Measurements from ENCODE around the gene ETS1. TPM values are rescaled to one million over a fixed set of nuclear protein-coding genes. Genes with fewer than 3 reads are reported as not detected.

ETS1 gene
- total RNA-seq, 3 donors from 2014 or later (not counting 1 experiment from before 2014, with no cell fraction given) = 532 to 684 (median 589) TPM

DNA sequence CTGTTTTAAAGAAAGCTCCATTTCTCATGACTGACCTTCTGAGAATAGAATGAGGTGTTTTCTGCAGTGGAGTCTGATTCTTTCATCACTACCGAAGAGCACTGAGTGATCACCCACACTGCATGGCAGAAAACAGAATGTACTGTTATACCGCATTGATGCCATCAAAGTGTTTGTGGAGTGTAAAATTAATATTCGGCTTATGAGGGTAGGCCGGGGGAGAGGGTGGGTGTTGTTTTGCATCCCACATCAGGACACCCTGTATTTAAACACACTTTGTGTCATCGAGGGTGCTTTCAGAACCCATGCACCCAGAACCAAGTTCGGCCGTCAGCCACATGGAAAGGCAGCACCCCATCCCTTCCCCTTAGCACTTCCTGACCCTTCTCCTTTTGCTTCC lies 41.3 kb upstream of the ETS1 start:
- Histone ChIP-seq H3K27ac (ENCODE audit: low read length) (peak overlapping the region; percentile 83), H3K9me3 (ENCODE audit: control insufficient read depth, insufficient read depth, low read length) (no peaks in the 10 kb centered on the region), H3K27me3 (ENCODE audit: control insufficient read depth, insufficient read depth, low read length) (no peaks in the 10 kb centered on the region), H3K4me3 (ENCODE audit: low read length) (no peak overlapping the region), H3K36me3 (ENCODE audit: control insufficient read depth, insufficient read depth, low read length) (no peaks in the 10 kb centered on the region), H3K4me1 (ENCODE audit: control insufficient read depth, insufficient read depth, low read length) (peaks cover 72% of the 10 kb centered on the region)
- Mint-ChIP-seq H3K4me3 (peak overlapping the region; percentile 84), H3K9me3 (no peaks in the 10 kb centered on the region), H3K27ac (peak overlapping the region; percentile 93 to 97), H3K36me3 (no peaks in the 10 kb centered on the region), H3K4me1 (peaks cover 74 to 86% of the 10 kb centered on the region in 2 donors), H3K27me3 (ENCODE audit: low read depth in 2 of 2) (no peaks in the 10 kb centered on the region)
- intact Hi-C loops (cut with micrococcal nuclease) = loop anchor here (1.0 to 2.0 kb wide), 4 partner anchors 77 to 304 kb away; no protein-coding TSS in a partner anchor
- WGBS (ENCODE audit: insufficient coverage) = 22% methylated on average over 7 of the region's 7 CpGs
- DNase-seq = peak; percentile 40 to 65
- TF ChIP-seq, protein P1, sequence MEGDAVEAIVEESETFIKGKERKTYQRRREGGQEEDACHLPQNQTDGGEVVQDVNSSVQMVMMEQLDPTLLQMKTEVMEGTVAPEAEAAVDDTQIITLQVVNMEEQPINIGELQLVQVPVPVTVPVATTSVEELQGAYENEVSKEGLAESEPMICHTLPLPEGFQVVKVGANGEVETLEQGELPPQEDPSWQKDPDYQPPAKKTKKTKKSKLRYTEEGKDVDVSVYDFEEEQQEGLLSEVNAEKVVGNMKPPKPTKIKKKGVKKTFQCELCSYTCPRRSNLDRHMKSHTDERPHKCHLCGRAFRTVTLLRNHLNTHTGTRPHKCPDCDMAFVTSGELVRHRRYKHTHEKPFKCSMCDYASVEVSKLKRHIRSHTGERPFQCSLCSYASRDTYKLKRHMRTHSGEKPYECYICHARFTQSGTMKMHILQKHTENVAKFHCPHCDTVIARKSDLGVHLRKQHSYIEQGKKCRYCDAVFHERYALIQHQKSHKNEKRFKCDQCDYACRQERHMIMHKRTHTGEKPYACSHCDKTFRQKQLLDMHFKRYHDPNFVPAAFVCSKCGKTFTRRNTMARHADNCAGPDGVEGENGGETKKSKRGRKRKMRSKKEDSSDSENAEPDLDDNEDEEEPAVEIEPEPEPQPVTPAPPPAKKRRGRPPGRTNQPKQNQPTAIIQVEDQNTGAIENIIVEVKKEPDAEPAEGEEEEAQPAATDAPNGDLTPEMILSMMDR (IDR thresholded peaks at IDR 0.05) = no peak
- peak; percentile 37 to 57 (median 53) for ATAC-seq

DNA sequence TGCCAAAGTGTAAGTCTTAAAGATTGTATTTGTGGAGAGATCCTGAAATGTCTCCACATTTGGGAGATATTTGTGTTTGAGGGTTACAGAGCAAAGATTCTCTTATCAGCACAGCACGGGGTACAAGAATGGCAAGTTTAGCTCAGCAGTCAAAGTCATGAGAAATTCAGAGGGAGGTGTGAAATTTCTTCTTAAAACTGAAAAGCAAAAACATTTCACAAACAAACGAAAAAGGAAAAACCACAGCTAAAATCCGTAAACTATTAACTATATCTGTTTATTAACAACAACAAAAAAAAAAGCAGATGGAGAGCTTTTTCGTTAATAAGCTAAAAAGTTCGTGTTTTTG lies 40.9 kb upstream of the ETS1 start:
- Mint-ChIP-seq H3K9me3 (no peaks in the 10 kb centered on the region), H3K27me3 (ENCODE audit: low read depth in 2 of 2) (no peaks in the 10 kb centered on the region), H3K36me3 (no peaks in the 10 kb centered on the region), H3K4me3 (peak overlapping the region; percentile 84), H3K4me1 (peaks cover 78 to 90% of the 10 kb centered on the region in 2 donors), H3K27ac (peak overlapping the region; percentile 93 to 97)
- Histone ChIP-seq H3K4me1 (ENCODE audit: control insufficient read depth, insufficient read depth, low read length) (peaks cover 75% of the 10 kb centered on the region), H3K27ac (ENCODE audit: low read length) (peak overlapping the region; percentile 83), H3K9me3 (ENCODE audit: control insufficient read depth, insufficient read depth, low read length) (no peaks in the 10 kb centered on the region), H3K4me3 (ENCODE audit: low read length) (no peak overlapping the region), H3K27me3 (ENCODE audit: control insufficient read depth, insufficient read depth, low read length) (no peaks in the 10 kb centered on the region), H3K36me3 (ENCODE audit: control insufficient read depth, insufficient read depth, low read length) (no peaks in the 10 kb centered on the region)
- ATAC-seq (peak; percentile 24 to 38 (median 25)), DNase-seq (no peak)
- WGBS (ENCODE audit: insufficient coverage) = 43% methylated on average over 1 of the region's 5 CpGs
- intact Hi-C loops (cut with micrococcal nuclease) = loop anchor here (1.0 to 2.0 kb wide), 4 partner anchors 77 to 304 kb away; no protein-coding TSS in a partner anchor
- TF ChIP-seq, protein P1 (IDR thresholded peaks at IDR 0.05) = no peak

- peak overlapping the region; percentile 84 for H3K4me3 Mint-ChIP-seq
- Histone ChIP-seq H3K4me1 (ENCODE audit: control insufficient read depth, insufficient read depth, low read length) (peaks cover 77% of the 10 kb centered on the region), H3K27me3 (ENCODE audit: control insufficient read depth, insufficient read depth, low read length) (no peaks in the 10 kb centered on the region), H3K9me3 (ENCODE audit: control insufficient read depth, insufficient read depth, low read length) (no peaks in the 10 kb centered on the region), H3K36me3 (ENCODE audit: control insufficient read depth, insufficient read depth, low read length) (no peaks in the 10 kb centered on the region), H3K27ac (ENCODE audit: low read length) (peak overlapping the region; percentile 83), H3K4me3 (ENCODE audit: low read length) (no peak overlapping the region)
- TF ChIP-seq, protein P1 (IDR thresholded peaks at IDR 0.05) = no peak
- no peaks in the 10 kb centered on the region for H3K27me3 Mint-ChIP-seq (ENCODE audit: low read depth in 2 of 2)
- H3K36me3 Mint-ChIP-seq = no peaks in the 10 kb centered on the region
- DNase-seq (peak; percentile 33 to 56), ATAC-seq (peak in 2 of 3 donors; percentile 15 to 37)
- peaks cover 79 to 95% of the 10 kb centered on the region in 2 donors for H3K4me1 Mint-ChIP-seq
- H3K9me3 Mint-ChIP-seq = no peaks in the 10 kb centered on the region
- H3K27ac Mint-ChIP-seq = peak overlapping the region; percentile 93 to 97
- intact Hi-C loops (cut with micrococcal nuclease) = loop anchor here (1.0 to 2.0 kb wide), 4 partner anchors 76 to 303 kb away; no protein-coding TSS in a partner anchor
- WGBS (ENCODE audit: insufficient coverage) = 44% methylated on average over 6 of the region's 7 CpGs
Measured at GRCh38 chr11:128627666-128628324, 40.4 kb upstream of the ETS1 start.
